ELR (cell line): ENCODE results near the gene AP4E1.
"Not testable (repeated sequence)": the region's sequence is repeated elsewhere in the genome, so short reads cannot be mapped to it uniquely, and the experiment has no call there.

Experiments
- DNase-seq: peaks from one replicate; pipeline ENCODE4 v3.0.0-alpha.2; 2015; ENCODE audit warnings: low read depth

AP4E1 gene

GRCh38 chr15:50889589-50889988 lies 18.9 kb upstream of the AP4E1 start:
- DNase-seq, result no peak

- DNase-seq, result peak; percentile 61
Measured at GRCh38 chr15:50890751-50891150, 17.7 kb upstream of the AP4E1 start.

GRCh38 chr15:50891159-50891558 lies 17.3 kb upstream of the AP4E1 start:
- no peak for DNase-seq

- no peak for DNase-seq
Measured at GRCh38 chr15:50893976-50894375, 14.5 kb upstream of the AP4E1 start.

DNA sequence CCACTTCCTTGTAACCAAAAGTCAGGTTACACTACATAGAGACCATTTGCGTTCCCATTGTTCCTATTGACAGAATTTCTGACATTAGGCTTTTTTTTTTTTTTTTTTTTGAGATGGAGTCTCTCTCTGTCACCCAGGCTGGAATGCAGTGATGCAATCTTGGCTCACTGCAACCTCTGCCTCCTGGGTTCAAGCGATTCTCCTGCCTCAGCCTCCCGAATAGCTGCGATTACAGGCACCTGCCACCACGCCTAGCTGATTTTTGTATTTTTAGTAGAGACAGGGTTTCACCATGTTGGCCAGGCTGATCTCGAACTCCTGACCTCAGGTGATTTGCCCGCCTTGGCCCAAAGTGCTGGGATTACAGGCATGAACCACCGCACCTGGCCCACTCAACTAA lies 7.1 kb upstream of the AP4E1 start:
- not testable (repeated sequence) for DNase-seq

DNA sequence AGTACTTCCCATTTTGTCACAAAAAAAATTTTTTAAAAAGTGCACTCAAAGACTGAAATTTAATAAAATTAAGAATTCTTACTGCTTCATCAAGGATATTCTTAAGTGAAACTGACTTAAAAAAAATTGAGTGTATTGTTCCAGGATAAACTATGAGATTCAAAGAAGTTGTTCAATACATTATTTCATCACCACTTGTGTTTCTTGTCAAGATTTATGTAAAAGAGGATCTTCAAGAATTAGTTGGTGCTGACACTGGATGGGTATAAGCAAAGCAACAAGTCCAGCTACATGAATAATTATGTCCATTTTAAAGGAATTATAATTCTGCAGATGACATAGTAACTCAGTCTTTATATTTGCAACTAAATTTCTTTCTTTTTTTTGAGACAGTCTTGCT lies 4.3 kb upstream of the AP4E1 start:
- DNase-seq, result no peak

- DNase-seq, result no peak
Measured at GRCh38 chr15:50905055-50905454, 3.4 kb upstream of the AP4E1 start.

DNA sequence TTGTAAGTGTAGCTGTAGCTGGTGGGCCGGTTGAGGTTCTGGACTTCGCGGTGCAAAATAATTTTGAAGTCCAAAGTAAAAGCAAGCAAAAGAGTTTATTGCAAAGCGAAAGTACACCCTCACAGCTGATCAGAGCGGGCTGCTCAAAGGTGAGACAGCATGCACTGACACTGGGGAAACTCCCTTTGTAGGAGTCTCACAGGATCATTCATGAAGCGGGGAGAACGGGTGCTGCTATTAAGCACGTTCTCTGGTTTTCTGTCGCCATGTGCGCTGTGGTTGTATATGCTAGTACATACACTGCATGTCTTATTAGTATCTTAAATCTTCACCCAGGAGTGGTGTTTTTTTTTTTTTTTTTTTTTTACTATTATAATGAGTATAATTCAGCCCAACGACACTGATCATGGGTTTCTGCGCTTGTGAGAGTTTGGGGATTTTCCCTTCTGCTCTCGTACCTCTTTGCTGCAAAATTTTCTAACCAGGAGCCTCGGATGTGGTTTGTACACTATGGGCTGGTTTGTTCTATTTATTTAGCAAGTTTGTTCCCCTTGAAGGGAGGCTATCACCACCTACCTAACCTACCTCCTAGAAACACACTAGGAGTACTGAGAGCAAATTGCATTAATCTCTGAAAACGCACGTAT lies 1.4 kb upstream of the AP4E1 start:
- peak; percentile 14 for DNase-seq

GRCh38 chr15:50907601-50908208 lies 778 bp upstream of the AP4E1 start:
- peak; percentile 57 for DNase-seq

GRCh38 chr15:50909010-50909317 lies 481 bp downstream of the AP4E1 start:
- DNase-seq, result peak; percentile 49

DNA sequence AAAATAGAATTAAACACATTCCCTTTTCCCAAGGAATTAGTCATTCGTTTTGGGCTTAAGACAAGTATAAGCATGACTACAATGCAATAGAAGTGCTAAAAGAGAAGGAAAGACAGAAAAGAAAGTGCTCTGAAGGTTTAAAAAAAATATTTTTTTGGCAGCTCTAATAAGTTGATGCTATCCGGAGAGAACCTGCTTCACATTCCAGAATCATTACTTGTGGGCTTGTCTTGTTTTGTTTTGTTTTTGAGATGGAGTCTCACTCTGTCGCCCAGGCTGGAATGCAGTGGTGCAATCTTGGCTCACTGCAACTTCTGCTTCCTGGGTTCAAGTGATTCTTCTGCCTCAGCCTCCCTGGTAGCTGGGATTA lies 1.9 kb downstream of the AP4E1 start:
- peak; percentile 77 for DNase-seq

GRCh38 chr15:50911001-50911400 lies 2.5 kb downstream of the AP4E1 start:
- no peak for DNase-seq

DNA sequence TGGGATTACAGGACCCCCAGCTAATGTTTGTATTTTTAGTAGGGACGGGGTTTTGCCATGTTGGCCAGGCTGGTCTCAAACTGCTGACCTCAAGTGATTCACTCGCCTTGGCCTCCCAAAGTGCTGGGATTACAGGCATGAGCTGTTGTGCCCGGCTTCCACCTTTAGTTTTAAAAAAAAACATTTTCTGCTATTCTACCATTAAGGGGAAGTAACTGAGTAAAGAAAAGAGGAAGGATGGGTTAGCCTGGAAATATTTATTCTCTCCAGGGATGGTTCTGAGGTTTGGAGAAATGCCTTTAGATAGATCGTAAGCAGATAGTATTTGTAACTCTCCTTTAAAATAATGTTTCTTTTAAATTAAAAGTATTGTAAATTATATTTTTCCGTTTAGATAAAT lies 3.1 kb downstream of the AP4E1 start:
- DNase-seq, result no peak

DNA sequence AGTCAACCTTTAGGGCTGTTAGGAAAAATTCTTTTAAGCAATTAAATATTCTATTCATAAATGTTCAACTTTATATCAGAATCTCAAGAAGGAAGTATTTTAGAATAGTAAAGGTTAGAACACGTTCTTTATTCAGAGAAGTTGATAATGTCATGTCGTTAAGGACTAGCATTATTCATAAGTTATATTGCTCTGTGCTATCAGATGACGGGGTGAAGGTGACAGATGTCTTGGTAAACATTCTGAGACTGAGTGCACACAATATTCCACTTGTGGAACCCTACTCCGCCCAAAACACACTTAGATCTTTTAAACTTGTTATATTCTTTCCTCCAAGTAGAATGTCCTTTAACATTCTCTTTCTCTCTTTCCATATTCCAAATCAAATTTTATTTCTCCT lies 7.9 kb downstream of the AP4E1 start:
- DNase-seq, result no peak

DNA sequence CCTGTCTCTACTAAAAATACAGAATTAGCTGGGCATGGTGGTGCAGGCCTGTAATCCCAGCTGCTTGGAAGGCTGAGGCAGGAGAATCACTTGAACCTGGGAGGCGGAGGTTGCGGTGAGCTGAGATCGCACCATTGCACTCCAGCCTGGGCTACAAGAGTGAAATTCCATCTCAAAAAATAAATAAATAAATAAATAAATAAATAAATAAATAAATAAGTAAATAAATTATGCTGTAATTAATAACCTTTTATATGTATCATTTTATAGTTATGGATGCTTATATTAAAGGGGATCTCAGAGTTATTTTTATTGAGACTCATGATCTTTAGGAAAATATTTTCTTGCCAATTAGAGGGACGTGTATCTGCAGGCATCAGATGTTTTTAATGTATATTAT lies 10.9 kb downstream of the AP4E1 start:
- DNase-seq, result not testable (repeated sequence)

DNA sequence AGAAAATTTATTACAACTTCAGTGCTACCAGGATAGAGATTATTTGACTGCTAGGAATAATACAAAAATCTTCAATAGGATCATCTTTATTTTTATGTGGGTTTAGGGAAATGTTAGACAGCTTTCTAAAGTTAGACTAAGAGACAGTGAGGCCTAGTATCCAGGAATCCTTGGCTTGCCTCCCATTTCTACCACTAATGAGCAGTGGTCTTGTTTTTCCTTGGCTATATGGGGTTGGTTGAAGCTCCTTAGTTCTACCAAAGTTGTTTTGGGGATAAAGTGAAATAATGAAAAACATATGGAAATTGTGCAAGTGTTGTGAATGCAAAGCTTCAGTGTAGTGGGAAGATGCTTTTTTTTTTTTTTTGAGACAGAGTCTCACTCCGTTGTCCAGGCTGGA lies 16.8 kb downstream of the AP4E1 start:
- no peak for DNase-seq

- DNase-seq, result no peak
Measured at GRCh38 chr15:50929062-50929461, 20.6 kb downstream of the AP4E1 start.

DNA sequence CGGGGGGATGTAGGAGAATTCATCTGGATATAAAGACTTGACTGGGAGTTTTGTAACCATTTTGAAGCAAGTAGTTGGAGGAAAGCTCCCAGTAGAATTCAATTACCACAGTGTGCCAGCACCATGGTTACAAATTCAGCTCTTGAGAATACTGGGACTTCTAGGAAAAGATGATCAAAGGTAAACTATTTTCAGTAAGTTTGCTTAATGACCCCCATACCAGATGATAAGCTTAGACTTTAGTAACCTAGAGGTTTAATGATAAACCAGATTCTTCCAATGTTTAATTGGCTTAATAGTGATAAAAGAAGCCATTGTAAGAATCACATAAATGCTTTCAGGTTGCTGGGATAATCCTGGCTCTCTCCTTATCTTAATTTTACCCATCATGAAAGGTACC lies 22.3 kb downstream of the AP4E1 start:
- DNase-seq, result no peak

- DNase-seq, result no peak
Measured at GRCh38 chr15:50933341-50933740, 24.9 kb downstream of the AP4E1 start.

GRCh38 chr15:50938525-50938924 lies 30.0 kb downstream of the AP4E1 start:
- no peak for DNase-seq

GRCh38 chr15:50939911-50940310 lies 31.4 kb downstream of the AP4E1 start:
- peak; percentile 59 for DNase-seq

- peak; percentile 55 for DNase-seq
Measured at GRCh38 chr15:50940506-50940905, 32.0 kb downstream of the AP4E1 start.

GRCh38 chr15:50943638-50944037 lies 35.2 kb downstream of the AP4E1 start:
- peak; percentile 54 for DNase-seq

DNA sequence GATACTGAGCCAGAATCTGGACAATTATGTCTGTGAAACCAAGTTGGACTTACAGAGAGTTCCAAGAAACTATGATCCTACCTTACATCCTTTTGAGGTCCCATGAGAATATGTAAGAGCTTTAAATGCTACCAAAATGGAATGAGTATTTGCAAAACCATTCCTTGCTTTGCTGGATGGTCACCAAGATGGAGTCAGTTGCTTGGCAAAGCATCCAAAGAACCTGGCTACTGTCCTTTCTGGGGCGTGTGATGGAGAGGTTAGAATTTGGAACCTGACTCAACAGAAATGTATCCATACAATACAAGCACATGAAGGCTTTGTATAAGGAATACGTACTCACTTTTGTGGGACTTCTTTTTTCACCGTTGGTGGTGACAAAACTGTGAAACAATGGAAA lies 36.2 kb downstream of the AP4E1 start:
- DNase-seq, result no peak
